22Rv1 (cell line): ENCODE data around the gene TMEM245.

Source experiments
- CTCF ChIP-seq: fragments of 450-650 bp; IDR thresholded peaks from 2 replicates; pipeline ENCODE4 v1.5.1; 2017; ENCODE audit warnings: mild to moderate bottlenecking
- ZFX ChIP-seq: fragments of 450-650 bp; IDR thresholded peaks from 2 replicates; pipeline ENCODE4 v1.6.1; 2017; ENCODE audit warnings: antibody characterized with exemption, borderline replicate concordance

- TF ChIP-seq CTCF, result no peak
- TF ChIP-seq ZFX, result no peak
These were observed 22.6 kb downstream of the TMEM245 start for GRCh38 chr9:109097146-109097545.
